Left ventricle myocardium inferior (tissue), 1 donor: ENCODE results near the gene CDCA3. TPM values are rescaled to one million over a fixed set of nuclear protein-coding genes. Genes with fewer than 3 reads are reported as not detected.
A peak's percentile ranks its signal among the peaks of the same experiment; 100 is the strongest.
"Not testable (repeated sequence)": the region's sequence is repeated elsewhere in the genome, so short reads cannot be mapped to it uniquely, and the experiment has no call there.

Source experiments
- DNase-seq: peaks from one replicate; pipeline ENCODE4 v3.0.0-alpha.2; 2020
- H3K27ac ChIP-seq: fragments of 200-600 bp; replicated peaks from 2 replicates; pipeline ENCODE4 v1.8.0; 2021
- H3K27me3 ChIP-seq: fragments of 200-600 bp; 2 replicates; pipeline ENCODE4 v1.8.0; 2021; ENCODE audit warnings: low read depth
- H3K36me3 ChIP-seq: fragments of 200-600 bp; 2 replicates; pipeline ENCODE4 v1.8.0; 2021
- H3K4me1 ChIP-seq: fragments of 200-600 bp; 2 replicates; pipeline ENCODE4 v1.8.0; 2021
- H3K4me3 ChIP-seq: fragments of 200-600 bp; 2 replicates; pipeline ENCODE4 v1.8.0; 2021; ENCODE audit warnings: mild to moderate bottlenecking, moderate library complexity
- H3K9me3 ChIP-seq: fragments of 200-600 bp; replicated peaks from 2 replicates; pipeline ENCODE4 v1.8.0; 2021
- CTCF ChIP-seq: fragments of 200-600 bp; IDR thresholded peaks from 2 replicates; pipeline ENCODE4 v1.8.0; 2021; ENCODE audit warnings: antibody characterized with exemption, mild to moderate bottlenecking, borderline replicate concordance
- intact Hi-C: fragments of 100-400 bp; cut with micrococcal nuclease; formaldehyde crosslinking; loops from one replicate; pipeline ENCODE4 v1.11.0; 2022
- total RNA-seq: library from RNA; stranded (reverse); fragmentation: NEBNext Ultra II Directional; extraction: Animal tissue kit (Norgen Biotek cat#: 25700); gene quantifications from one replicate; pipeline ENCODE4 v1.2.1, GENCODE V29; 2021
- donor health status: DM: no; HTN: yes; CAD: no; lungs with severe emphysema.

Gene CDCA3
- total RNA-seq, 1 donor from 2014 or later, result 0.55 TPM

- intact Hi-C loops, result no loop called here
- no peak for TF ChIP-seq CTCF
- H3K27me3 ChIP-seq, result no peaks in the 10 kb centered on the region
- peaks cover 56% of the 10 kb centered on the region for H3K4me1 ChIP-seq
- peaks cover 53% of the 10 kb centered on the region for H3K36me3 ChIP-seq
- H3K9me3 ChIP-seq, result no peaks in the 10 kb centered on the region
- H3K27ac ChIP-seq, result peak within 1 kb of the TSS; percentile 99
- peak within 1 kb of the TSS; percentile 100 for H3K4me3 ChIP-seq
- DNase-seq, result peak; percentile 88
Observed at GRCh38 chr12:6867413-6868210, 16.5 kb upstream of the CDCA3 start, which contains the start of gene TPI1. Gene TPI1, plus strand, starts transcription at chr12:6867531. Its CDS starts 36 bp downstream, at chr12:6867567.

GRCh38 chr12:6866920-6867412 lies 15.9 kb upstream of the CDCA3 start:
- Histone ChIP-seq H3K9me3 (no peaks in the 10 kb centered on the region), H3K36me3 (peaks cover 60% of the 10 kb centered on the region), H3K27ac (peak overlapping the region; percentile 99), H3K4me3 (peak overlapping the region; percentile 100), H3K27me3 (no peaks in the 10 kb centered on the region), H3K4me1 (peaks cover 50% of the 10 kb centered on the region)
- intact Hi-C loops, result no loop called here
- no peak for TF ChIP-seq CTCF
- no peak for DNase-seq

GRCh38 chr12:6866163-6866919 lies 15.3 kb upstream of the CDCA3 start:
- H3K36me3 ChIP-seq, result peaks cover 63% of the 10 kb centered on the region
- DNase-seq, result no peak
- H3K4me3 ChIP-seq, result peak overlapping the region; percentile 100
- H3K4me1 ChIP-seq, result peaks cover 43% of the 10 kb centered on the region
- intact Hi-C loops, result no loop called here
- no peak for TF ChIP-seq CTCF
- H3K9me3 ChIP-seq, result no peaks in the 10 kb centered on the region
- peak overlapping the region; percentile 99 for H3K27ac ChIP-seq
- no peaks in the 10 kb centered on the region for H3K27me3 ChIP-seq

GRCh38 chr12:6865307-6865706 lies 14.2 kb upstream of the CDCA3 start:
- H3K4me3 ChIP-seq, H3K27ac ChIP-seq, intact Hi-C loops, H3K9me3 ChIP-seq, H3K27me3 ChIP-seq, DNase-seq: not testable (repeated sequence)
- Histone ChIP-seq H3K36me3 (peaks cover 63% of the 10 kb centered on the region), H3K4me1 (peaks cover 34% of the 10 kb centered on the region)

- no peak overlapping the region for H3K4me3 ChIP-seq
- TF ChIP-seq CTCF, result no peak
- H3K4me1 ChIP-seq, result peaks cover 20% of the 10 kb centered on the region
- no peaks in the 10 kb centered on the region for H3K27me3 ChIP-seq
- no peaks in the 10 kb centered on the region for H3K9me3 ChIP-seq
- DNase-seq, result no peak
- H3K27ac ChIP-seq, result no peak overlapping the region
- intact Hi-C loops, result no loop called here
- peaks cover 63% of the 10 kb centered on the region for H3K36me3 ChIP-seq
Observed at GRCh38 chr12:6863586-6864321, 12.7 kb upstream of the CDCA3 start.
